ENCODE measurements around the gene LGALS7.
"Not testable (repeated sequence)": the region's sequence is repeated elsewhere in the genome, so short reads cannot be mapped to it uniquely, and the experiment has no call there.

LGALS7 gene

DNA sequence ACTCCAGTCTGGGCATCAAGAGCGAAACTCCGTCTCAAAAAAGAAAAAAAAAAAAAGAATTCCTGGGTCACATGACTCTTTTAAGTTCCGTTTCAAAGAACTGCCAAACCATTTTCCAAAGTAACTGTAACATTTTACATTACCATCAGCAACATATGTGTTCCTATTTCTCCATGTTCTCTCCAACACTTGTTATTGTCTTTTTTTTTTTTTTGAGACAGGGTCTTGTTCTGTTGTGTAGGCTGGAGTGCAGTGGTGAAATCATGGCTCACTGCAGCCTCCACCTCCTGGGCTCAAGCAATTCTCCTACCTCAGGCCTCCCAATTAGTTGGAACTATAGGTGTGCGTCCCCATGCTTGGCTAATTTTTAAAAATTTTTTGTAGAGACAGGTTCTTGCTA, 22.2 kb upstream of the LGALS7 start:
- H3K4me3 ChIP-seq (ENCODE audit: low read length) = no peak overlapping the region
- H3K4me1 ChIP-seq (ENCODE audit: control insufficient read depth, insufficient read depth, low read length) = peaks cover 9% of the 10 kb centered on the region
- no peak overlapping the region for H3K9ac ChIP-seq (ENCODE audit: low read depth, low read length)
- no peaks in the 10 kb centered on the region for H3K9me3 ChIP-seq (replicated peaks; ENCODE audit: low read length)
- no peak overlapping the region for H3K4me2 ChIP-seq (ENCODE audit: low read length)
- H3K27me3 ChIP-seq (ENCODE audit: control insufficient read depth, insufficient read depth, low read length) = peaks cover 5% of the 10 kb centered on the region
- no peaks in the 10 kb centered on the region for H3K36me3 ChIP-seq (ENCODE audit: insufficient read depth, low read length)

DNA sequence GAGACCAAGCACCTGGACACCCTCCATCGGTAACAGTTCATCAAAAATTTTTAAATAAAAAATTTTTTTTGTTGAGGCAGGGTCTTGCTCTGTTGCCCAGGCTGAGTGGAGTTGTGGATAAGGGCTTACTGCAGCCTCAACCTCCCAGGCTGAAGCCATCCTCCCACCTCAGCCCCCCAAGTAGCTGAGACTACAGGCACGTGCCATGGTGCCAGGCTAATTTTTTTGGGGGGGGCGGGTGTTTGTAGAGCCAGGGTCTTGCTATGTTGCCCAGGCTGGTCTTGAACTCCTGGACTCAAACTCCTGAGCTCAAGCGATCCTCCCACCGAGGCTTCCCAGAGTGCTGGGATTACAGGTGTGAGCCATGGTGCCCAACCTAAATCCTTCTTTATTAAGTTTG, 20.4 kb upstream of the LGALS7 start:
- Histone ChIP-seq H3K27me3 (ENCODE audit: control insufficient read depth, insufficient read depth, low read length) (no peaks in the 10 kb centered on the region), H3K9me3 (replicated peaks; ENCODE audit: low read length) (no peaks in the 10 kb centered on the region), H3K4me1 (ENCODE audit: control insufficient read depth, insufficient read depth, low read length) (peaks cover 9% of the 10 kb centered on the region), H3K36me3 (ENCODE audit: insufficient read depth, low read length) (no peaks in the 10 kb centered on the region), H3K9ac (ENCODE audit: low read depth, low read length) (no peak overlapping the region), H3K4me3 (ENCODE audit: low read length) (no peak overlapping the region), H3K4me2 (ENCODE audit: low read length) (no peak overlapping the region)

DNA sequence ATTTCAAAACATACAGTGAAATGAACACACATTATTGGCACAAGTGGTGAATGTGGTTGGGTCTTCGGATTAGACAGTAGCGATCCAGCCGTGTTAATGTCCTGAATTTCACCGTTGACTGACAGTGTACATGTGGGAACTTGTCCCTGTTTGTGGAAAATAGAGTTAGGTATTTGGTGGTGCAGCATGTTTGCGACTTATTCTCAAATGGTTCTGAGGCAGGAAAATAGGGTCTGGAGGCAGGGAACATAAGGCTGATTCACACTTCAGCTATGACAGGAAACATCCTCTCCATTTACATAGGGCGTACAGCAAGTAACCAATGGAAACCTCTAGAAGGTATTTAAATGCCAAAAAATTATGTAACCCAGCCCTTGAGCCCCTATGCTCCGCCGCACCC, 19.9 kb upstream of the LGALS7 start:
- no peaks in the 10 kb centered on the region for H3K27me3 ChIP-seq (ENCODE audit: control insufficient read depth, insufficient read depth, low read length)
- H3K4me3 ChIP-seq (ENCODE audit: low read length) = no peak overlapping the region
- H3K4me2 ChIP-seq (ENCODE audit: low read length) = peak overlapping the region; percentile 10
- H3K9me3 ChIP-seq (replicated peaks; ENCODE audit: low read length) = no peaks in the 10 kb centered on the region
- no peaks in the 10 kb centered on the region for H3K36me3 ChIP-seq (ENCODE audit: insufficient read depth, low read length)
- peaks cover 9% of the 10 kb centered on the region for H3K4me1 ChIP-seq (ENCODE audit: control insufficient read depth, insufficient read depth, low read length)
- no peak overlapping the region for H3K9ac ChIP-seq (ENCODE audit: low read depth, low read length)

DNA sequence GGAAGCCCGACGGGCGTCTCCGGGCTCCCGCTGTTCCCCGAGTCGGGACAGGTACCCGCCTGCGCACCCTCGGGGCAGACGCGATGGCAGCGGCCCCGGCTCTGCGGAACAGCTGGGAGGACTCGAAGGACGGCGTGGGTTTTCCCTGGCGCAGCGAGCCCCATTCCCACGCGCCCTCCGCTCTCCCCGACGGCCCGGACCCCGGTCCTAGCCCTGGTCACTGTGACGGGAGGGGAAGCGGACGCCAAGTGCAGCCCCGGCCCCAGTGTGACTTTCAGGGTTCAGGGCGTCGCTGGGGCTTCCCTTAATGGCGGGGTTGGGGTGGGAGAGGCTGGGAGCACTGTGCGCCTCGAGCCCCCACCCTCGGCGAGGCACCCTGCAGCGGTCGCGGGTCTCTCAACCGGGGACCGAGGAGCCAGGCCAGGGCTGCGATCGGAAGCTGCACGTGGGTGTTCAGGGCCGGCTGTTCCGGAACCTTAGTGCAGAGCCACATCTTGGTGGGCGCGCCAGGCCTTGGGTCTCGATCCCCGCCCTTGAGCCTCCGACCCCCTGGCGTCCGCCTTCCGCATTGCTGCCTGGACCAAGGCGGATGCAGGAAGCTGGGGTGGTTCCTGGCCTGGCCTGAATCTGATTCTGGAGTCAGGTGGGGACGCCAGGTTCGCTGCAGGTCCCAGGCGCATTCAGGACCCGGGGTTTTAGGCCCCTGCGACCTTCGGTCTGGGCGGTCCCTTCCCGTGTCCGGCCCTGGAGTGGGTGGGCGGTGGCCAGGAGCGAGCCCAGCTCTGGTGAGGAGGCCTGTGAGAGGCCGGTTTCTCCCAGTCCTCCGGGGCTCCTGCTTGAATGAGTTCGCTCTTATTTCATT, 19.2 kb upstream of the LGALS7 start:
- H3K4me3 ChIP-seq (ENCODE audit: low read length) = no peak overlapping the region
- H3K9ac ChIP-seq (ENCODE audit: low read depth, low read length) = no peak overlapping the region
- H3K4me2 ChIP-seq (ENCODE audit: low read length) = peak overlapping the region; percentile 20
- H3K36me3 ChIP-seq (ENCODE audit: insufficient read depth, low read length) = no peaks in the 10 kb centered on the region
- H3K4me1 ChIP-seq (ENCODE audit: control insufficient read depth, insufficient read depth, low read length) = peaks cover 9% of the 10 kb centered on the region
- no peaks in the 10 kb centered on the region for H3K9me3 ChIP-seq (replicated peaks; ENCODE audit: low read length)
- H3K27me3 ChIP-seq (ENCODE audit: control insufficient read depth, insufficient read depth, low read length) = no peaks in the 10 kb centered on the region

DNA sequence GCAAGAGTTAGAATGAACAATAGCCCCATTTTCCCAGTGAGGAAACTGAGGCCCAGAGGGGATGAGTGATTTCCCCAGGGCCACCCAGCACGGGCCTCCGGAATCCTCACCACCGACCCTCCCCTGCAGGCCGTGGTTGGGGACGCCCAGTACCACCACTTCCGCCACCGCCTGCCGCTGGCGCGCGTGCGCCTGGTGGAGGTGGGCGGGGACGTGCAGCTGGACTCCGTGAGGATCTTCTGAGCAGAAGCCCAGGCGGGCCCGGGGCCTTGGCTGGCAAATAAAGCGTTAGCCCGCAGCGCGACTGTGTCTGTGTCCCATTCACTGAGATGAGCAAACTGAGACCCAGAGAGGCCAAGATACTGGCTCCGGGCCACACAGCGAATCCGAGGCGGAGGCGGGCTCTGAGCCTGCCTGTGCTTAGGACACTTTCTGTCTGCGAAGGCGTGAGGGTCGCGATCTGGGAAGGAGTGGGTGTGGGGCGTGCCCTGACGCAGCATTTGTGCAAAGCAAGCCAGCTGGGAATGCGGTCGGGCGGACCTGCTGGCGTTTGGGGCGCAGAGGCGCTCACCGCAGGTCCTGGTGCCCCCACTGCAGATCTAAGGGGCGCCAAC, 18.2 kb upstream of the LGALS7 start:
- peak overlapping the region; percentile 59 for H3K4me2 ChIP-seq (ENCODE audit: low read length)
- H3K27me3 ChIP-seq (ENCODE audit: control insufficient read depth, insufficient read depth, low read length); H3K9ac ChIP-seq (ENCODE audit: low read depth, low read length); H3K9me3 ChIP-seq (replicated peaks; ENCODE audit: low read length); H3K4me3 ChIP-seq (ENCODE audit: low read length); H3K4me1 ChIP-seq (ENCODE audit: control insufficient read depth, insufficient read depth, low read length); H3K36me3 ChIP-seq (ENCODE audit: insufficient read depth, low read length): not testable (repeated sequence)

DNA sequence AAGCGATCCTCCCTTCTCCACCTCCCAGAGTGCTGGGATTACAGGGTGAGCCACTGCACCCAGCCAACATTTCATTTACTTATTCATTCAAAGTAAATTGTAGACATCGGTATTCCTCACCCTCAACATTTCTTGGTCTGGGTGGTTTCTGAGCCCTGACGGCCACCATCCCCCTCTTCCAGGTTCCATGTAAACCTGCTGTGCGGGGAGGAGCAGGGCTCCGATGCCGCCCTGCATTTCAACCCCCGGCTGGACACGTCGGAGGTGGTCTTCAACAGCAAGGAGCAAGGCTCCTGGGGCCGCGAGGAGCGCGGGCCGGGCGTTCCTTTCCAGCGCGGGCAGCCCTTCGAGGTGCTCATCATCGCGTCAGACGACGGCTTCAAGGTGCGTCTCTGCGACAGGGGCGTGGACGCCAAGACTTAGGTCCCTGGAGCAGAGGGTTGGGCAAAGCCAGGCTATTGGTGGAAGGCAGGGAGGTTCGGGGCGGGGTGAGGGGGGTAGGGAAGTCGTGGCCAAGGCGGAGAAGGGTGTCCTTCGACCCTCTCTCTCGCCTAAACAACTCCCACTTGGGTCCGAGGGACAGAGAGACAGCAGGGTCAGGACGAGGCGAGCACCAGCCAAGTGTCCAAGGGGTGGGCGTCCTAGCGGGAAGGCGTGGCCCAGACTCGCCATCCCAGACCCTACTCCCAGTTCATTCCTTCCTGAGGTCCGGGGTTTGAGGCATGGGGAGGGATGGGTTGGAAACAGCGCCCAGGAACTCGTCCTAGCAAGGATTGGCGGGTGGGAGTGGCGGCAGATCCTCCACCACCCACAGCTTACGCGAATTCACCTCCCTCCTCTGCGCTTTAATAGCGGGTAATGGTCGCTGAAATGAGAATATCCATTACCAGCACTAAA, 17.4 kb upstream of the LGALS7 start:
- not testable (repeated sequence) for H3K27me3 ChIP-seq (ENCODE audit: control insufficient read depth, insufficient read depth, low read length); H3K4me3 ChIP-seq (ENCODE audit: low read length); H3K9ac ChIP-seq (ENCODE audit: low read depth, low read length); H3K9me3 ChIP-seq (replicated peaks; ENCODE audit: low read length); H3K36me3 ChIP-seq (ENCODE audit: insufficient read depth, low read length); H3K4me1 ChIP-seq (ENCODE audit: control insufficient read depth, insufficient read depth, low read length)
- H3K4me2 ChIP-seq (ENCODE audit: low read length) = peak overlapping the region; percentile 59

DNA sequence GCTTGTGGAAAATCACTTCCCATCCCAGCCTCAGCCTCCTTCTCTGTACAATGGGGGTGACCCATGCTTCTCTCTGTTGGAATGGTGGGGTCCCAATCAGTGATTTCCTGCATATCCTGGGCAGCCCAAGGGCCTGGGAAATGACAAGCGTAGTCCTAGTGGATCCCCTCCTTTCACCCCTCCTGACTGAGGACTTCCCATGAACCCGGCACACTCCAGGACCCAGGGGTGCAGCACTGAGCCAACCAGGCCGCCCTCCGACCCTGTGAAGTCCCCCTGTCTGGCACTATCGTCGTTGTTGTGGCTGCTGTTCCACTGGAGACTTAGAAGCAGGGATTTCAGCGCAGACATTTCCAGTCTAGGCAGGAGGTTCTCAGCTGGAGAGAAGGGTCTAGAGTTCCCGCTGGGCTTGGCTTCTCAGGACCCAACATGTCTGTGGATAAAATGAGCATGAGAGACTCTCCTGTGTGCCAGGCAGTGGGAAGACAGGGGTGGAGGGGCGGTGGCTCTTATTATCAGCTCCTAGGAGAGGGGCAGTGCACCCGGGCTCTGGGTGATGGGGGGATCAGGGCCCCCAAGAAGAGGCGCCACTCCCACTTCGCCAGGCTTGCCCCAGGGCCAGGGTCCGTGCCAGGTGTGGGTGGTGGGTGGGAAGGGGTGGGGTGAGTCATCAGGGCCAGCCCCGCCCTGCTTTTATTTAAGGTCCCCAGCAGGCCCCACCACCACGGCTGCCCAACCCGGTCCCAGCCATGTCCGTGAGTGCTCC, 15.3 kb upstream of the LGALS7 start, which contains the start of gene LGALS7B:
TSS of gene LGALS7B (plus strand) at position 723 of the 766 bp plus-strand sequence. CDS start at position 750, 27 bp downstream.
- Histone ChIP-seq H3K9ac (ENCODE audit: low read depth, low read length) (no peak within 1 kb of the TSS), H3K36me3 (ENCODE audit: insufficient read depth, low read length) (no peaks in the 10 kb centered on the region), H3K9me3 (replicated peaks; ENCODE audit: low read length) (no peaks in the 10 kb centered on the region), H3K4me1 (ENCODE audit: control insufficient read depth, insufficient read depth, low read length) (peaks cover 9% of the 10 kb centered on the region), H3K4me3 (ENCODE audit: low read length) (no peak within 1 kb of the TSS), H3K4me2 (ENCODE audit: low read length) (no peak within 1 kb of the TSS), H3K27me3 (ENCODE audit: control insufficient read depth, insufficient read depth, low read length) (no peaks in the 10 kb centered on the region)

DNA sequence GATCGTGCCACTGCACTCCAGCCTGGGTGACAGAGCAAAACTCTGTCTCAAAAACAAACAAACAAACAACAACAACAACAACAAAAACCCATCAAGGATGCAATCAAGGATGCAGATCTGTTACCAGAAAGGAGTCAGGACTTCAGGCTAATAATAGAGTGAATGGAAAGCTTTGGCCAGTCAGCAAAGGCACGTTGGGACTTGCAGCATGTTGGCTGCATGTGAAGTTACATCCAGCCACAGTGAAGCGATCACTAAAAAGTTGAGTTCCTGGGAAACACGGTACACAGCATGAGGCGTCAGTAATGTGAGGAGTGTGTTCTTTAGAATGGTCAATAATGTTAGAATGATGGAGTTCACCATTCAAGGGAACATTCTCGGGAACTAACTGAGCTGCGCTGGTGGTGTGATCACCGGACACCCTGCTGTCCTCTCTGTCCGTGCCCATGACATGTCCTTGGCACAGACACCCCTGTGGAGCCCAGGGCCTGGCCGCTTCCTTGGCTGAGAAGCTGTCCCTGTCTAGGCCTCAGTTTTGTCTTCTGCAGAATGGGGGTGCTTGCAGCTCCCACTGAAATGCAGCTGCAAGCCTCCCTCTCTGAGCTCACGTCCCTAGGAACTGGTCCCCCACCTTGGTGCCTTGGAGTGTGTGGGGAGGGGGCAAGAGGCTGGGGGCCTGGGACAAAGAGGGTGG, 13.4 kb upstream of the LGALS7 start:
- no peaks in the 10 kb centered on the region for H3K4me1 ChIP-seq (ENCODE audit: control insufficient read depth, insufficient read depth, low read length)
- peaks cover 1% of the 10 kb centered on the region for H3K27me3 ChIP-seq (ENCODE audit: control insufficient read depth, insufficient read depth, low read length)
- H3K4me3 ChIP-seq (ENCODE audit: low read length) = no peak overlapping the region
- H3K9ac ChIP-seq (ENCODE audit: low read depth, low read length) = no peak overlapping the region
- no peaks in the 10 kb centered on the region for H3K9me3 ChIP-seq (replicated peaks; ENCODE audit: low read length)
- H3K36me3 ChIP-seq (ENCODE audit: insufficient read depth, low read length) = no peaks in the 10 kb centered on the region
- no peak overlapping the region for H3K4me2 ChIP-seq (ENCODE audit: low read length)

DNA sequence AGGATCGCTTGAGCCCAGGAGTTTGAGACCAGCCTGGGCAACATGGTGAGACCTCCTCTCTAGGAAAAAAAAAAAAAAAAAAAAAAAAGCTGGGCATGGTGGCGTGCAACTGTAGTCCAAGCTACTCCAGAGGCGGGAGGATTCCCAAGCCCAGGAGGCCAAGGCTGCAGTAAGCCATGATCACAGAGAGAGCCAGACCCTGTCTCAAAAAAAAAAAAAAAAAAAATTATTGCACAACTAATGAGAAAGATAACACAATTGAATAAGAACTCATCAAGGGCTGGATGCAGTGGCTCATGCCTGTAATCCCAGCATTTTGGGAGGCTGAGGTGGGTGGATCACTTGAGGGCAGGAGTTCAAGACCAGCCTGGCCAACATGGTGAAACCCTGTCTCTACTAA, 12.7 kb upstream of the LGALS7 start:
- not testable (repeated sequence) for H3K9me3 ChIP-seq (replicated peaks; ENCODE audit: low read length); H3K36me3 ChIP-seq (ENCODE audit: insufficient read depth, low read length); H3K4me3 ChIP-seq (ENCODE audit: low read length); H3K4me2 ChIP-seq (ENCODE audit: low read length); H3K27me3 ChIP-seq (ENCODE audit: control insufficient read depth, insufficient read depth, low read length); H3K9ac ChIP-seq (ENCODE audit: low read depth, low read length); H3K4me1 ChIP-seq (ENCODE audit: control insufficient read depth, insufficient read depth, low read length)

DNA sequence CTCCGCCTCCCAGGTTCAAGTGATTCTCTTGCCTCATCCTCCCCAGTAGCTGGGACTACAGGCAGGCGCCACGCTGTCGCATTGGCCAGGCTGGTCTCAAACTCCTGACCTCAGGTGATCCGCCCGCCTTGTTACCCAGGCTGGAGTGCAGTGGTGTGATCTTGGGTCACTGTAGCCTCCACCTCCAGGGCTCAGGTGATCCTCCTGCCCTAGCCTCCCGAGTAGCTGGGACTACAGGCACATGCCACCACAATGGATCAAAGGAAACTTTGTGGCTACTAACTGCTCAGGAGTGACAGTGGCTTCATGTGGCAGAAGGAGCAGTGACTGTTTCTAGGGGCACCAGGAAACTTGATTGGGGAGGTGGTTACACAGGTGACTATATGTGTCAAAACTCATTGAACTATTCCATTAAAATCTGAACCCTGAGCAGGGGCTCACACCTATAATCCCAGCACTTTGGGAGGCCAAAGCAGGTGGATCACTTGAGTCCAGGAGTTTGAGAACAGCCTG, 11.9 kb upstream of the LGALS7 start:
- Histone ChIP-seq H3K36me3 (ENCODE audit: insufficient read depth, low read length) (no peaks in the 10 kb centered on the region), H3K4me1 (ENCODE audit: control insufficient read depth, insufficient read depth, low read length) (no peaks in the 10 kb centered on the region), H3K4me3 (ENCODE audit: low read length) (no peak overlapping the region), H3K9me3 (replicated peaks; ENCODE audit: low read length) (no peaks in the 10 kb centered on the region), H3K27me3 (ENCODE audit: control insufficient read depth, insufficient read depth, low read length) (peaks cover 13% of the 10 kb centered on the region), H3K9ac (ENCODE audit: low read depth, low read length) (no peak overlapping the region), H3K4me2 (ENCODE audit: low read length) (no peak overlapping the region)
